ENCODE results near the gene HDAC4. TPM values are rescaled to one million over a fixed set of nuclear protein-coding genes. Genes with fewer than 3 reads are reported as not detected.

HDAC4 gene
- total RNA-seq, 1 donor from 2014 or later = 46.2 TPM

DNA sequence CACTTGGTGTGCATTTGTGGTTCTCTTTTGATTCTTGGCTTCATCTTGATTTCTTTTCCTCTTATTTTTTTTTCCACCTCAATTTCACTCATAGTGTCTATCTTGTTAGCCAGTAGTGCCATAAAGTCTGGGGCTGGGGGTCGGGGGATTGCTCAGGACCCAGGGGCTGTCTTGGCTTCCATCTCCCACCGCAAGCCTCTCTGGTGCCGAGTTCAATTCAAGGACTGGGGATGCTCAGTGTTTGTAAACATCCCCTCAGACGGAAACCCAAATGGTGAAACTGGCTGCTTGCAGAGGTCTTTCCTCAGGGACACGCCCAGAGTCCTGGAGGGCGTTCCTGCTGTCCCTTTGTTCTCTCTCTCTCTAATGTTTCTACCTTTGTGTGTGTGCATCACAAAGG is 379.6 kb downstream of the HDAC4 start:
- Mint-ChIP-seq H3K4me1 (ENCODE audit: low read depth) (peaks cover 9% of the 10 kb centered on the region), H3K27me3 (peaks cover 25% of the 10 kb centered on the region), H3K27ac (no peak overlapping the region), H3K9me3 (ENCODE audit: low read depth) (no peaks in the 10 kb centered on the region), H3K4me3 (ENCODE audit: low read depth) (no peak overlapping the region), H3K36me3 (ENCODE audit: insufficient read depth) (no peaks in the 10 kb centered on the region)
- TF ChIP-seq, protein P1, sequence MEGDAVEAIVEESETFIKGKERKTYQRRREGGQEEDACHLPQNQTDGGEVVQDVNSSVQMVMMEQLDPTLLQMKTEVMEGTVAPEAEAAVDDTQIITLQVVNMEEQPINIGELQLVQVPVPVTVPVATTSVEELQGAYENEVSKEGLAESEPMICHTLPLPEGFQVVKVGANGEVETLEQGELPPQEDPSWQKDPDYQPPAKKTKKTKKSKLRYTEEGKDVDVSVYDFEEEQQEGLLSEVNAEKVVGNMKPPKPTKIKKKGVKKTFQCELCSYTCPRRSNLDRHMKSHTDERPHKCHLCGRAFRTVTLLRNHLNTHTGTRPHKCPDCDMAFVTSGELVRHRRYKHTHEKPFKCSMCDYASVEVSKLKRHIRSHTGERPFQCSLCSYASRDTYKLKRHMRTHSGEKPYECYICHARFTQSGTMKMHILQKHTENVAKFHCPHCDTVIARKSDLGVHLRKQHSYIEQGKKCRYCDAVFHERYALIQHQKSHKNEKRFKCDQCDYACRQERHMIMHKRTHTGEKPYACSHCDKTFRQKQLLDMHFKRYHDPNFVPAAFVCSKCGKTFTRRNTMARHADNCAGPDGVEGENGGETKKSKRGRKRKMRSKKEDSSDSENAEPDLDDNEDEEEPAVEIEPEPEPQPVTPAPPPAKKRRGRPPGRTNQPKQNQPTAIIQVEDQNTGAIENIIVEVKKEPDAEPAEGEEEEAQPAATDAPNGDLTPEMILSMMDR (IDR thresholded peaks at IDR 0.05; ENCODE audit: unreplicated experiment) = no peak
- DNase-seq (ENCODE audit: low spot score, unreplicated experiment) = no peak

DNA sequence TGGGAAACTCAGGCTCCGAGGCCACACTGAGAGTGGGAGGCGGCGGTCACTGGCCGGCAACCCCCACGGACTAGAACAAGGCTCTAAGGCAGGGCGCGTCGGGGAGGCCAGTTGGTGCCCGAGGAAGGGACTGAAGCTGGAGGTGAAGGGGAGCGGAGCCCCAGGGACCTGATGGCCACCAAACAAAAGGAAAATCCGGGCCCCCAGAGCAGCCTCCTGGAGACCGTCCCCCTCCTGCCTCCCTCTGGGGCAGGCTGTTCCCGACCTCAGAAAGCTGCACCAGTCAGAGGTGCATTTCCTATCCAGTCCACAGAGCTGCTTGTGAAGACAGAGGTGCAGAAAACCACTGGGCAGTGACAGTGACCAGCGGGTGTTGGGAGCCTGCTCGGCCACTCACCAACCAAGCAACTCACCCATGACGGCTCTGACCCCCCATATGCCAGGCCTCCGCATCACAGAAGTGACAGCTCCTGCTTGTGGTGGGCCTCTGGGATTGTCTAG is 380.2 kb downstream of the HDAC4 start:
- no peaks in the 10 kb centered on the region for H3K36me3 Mint-ChIP-seq (ENCODE audit: insufficient read depth)
- no peak for DNase-seq (ENCODE audit: low spot score, unreplicated experiment)
- H3K4me1 Mint-ChIP-seq (ENCODE audit: low read depth) = peaks cover 12% of the 10 kb centered on the region
- H3K27ac Mint-ChIP-seq = no peak overlapping the region
- peaks cover 30% of the 10 kb centered on the region for H3K27me3 Mint-ChIP-seq
- no peaks in the 10 kb centered on the region for H3K9me3 Mint-ChIP-seq (ENCODE audit: low read depth)
- no peak overlapping the region for H3K4me3 Mint-ChIP-seq (ENCODE audit: low read depth)
- TF ChIP-seq, protein P1 (IDR thresholded peaks at IDR 0.05; ENCODE audit: unreplicated experiment) = no peak

DNA sequence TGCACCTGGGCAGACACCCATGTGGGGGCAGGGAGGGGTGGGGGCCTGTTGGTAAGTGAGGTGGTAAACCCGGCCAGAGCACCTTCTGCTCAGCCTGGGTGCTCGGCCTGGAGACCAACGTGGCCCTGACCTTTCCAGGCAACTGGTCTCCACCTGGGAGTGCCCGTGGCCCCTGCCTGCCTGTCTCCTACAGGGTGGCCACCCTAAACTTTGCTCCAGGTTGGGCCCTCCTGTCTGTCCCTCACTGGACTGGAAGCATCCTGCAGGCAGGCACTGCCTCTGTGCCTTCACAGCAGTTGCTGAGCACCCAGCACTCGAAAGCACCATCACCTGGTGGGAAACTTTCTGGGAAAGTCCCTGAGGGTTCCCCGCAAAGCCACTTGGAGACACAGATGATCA is 381.6 kb downstream of the HDAC4 start:
- Mint-ChIP-seq H3K9me3 (ENCODE audit: low read depth) (no peaks in the 10 kb centered on the region), H3K27me3 (peaks cover 26% of the 10 kb centered on the region)

DNA sequence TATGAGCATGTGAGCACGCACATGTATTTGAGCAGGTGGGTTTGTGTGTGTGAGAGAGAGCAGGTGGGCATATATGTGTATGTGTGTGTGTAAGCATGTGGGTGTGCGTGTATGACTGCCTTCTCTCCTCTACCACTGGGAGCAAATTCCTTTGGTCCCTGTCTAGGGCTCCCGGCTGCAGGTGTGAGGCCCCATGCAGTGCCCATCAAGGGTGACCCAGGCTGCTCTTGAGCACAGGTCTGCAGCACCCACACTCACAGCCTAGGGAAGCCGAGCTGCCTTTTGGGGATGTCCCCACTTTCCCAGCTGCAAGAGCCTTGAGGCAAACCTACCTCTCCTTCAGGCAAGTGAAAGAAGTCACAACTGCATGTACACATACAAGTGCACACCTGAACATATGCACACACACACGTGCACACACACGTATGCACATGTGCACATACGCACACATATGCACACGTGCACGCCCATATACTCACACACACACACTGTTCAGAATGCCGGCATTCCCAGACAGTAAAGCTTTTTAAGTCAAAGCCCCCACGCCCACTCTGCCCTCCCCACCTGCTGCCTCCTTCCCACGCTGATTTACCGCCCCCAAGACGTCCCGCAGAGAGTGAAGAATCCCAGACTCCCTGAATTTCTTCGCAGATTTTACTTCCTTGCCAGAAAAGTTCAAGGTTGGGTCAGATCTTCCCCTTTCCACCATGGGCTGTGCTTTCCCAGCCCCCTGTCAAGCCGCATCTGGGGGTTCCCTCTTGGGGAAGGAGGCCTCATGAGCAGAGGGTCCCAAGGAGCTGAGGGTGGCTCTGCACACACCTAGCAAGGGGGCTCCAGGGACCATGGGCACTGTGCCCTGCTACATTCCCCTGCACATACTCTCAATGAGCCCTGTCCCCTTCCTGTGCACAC is 382.3 kb downstream of the HDAC4 start:
- Mint-ChIP-seq H3K27ac (no peak overlapping the region), H3K4me1 (ENCODE audit: low read depth) (peaks cover 3% of the 10 kb centered on the region), H3K27me3 (peaks cover 26% of the 10 kb centered on the region), H3K36me3 (ENCODE audit: insufficient read depth) (no peaks in the 10 kb centered on the region), H3K9me3 (ENCODE audit: low read depth) (no peaks in the 10 kb centered on the region), H3K4me3 (ENCODE audit: low read depth) (no peak overlapping the region)
- no peak for DNase-seq (ENCODE audit: low spot score, unreplicated experiment)
- TF ChIP-seq, protein P1 (IDR thresholded peaks at IDR 0.05; ENCODE audit: unreplicated experiment) = no peak

More for the DNA sequence above, 381.6 kb downstream of the HDAC4 start:
- H3K27ac Mint-ChIP-seq = no peak overlapping the region
- H3K4me1 Mint-ChIP-seq (ENCODE audit: low read depth) = peaks cover 3% of the 10 kb centered on the region
- H3K36me3 Mint-ChIP-seq (ENCODE audit: insufficient read depth) = no peaks in the 10 kb centered on the region
- no peak overlapping the region for H3K4me3 Mint-ChIP-seq (ENCODE audit: low read depth)
- TF ChIP-seq, protein P1 (IDR thresholded peaks at IDR 0.05; ENCODE audit: unreplicated experiment) = no peak
- DNase-seq (ENCODE audit: low spot score, unreplicated experiment) = no peak

DNA sequence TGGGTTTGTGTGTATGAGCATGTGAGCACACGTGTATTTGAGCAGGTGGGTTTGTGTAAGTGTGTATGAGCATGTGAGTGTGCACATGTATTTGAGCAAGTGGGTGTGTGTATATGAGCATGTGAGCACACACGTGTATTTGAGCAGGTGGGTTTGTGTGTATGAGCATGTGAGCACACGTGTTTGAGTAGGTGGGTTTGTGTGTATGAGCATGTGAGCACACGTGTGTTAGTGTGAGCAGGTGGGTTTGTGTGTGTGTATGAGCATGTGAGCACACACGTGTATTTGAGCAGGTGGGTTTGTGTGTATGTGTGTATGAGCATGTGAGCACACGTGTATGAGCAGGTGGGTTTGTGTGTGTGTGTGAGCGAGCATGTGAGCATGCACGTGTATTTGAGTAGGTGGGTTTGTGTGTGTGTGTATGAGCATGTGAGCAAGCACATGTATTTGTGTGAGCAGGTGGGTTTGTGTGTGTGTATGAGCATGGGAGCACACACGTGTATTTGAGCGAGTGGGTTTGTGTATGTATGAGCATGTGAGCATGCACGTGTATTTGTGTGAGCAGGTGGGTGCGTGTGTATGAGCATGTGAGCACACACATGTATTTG is 383.2 kb downstream of the HDAC4 start:
- no peak overlapping the region for H3K27ac Mint-ChIP-seq

More for the DNA sequence above, 383.2 kb downstream of the HDAC4 start:
- Mint-ChIP-seq H3K4me3 (ENCODE audit: low read depth) (no peak overlapping the region), H3K36me3 (ENCODE audit: insufficient read depth) (no peaks in the 10 kb centered on the region), H3K27me3 (peaks cover 24% of the 10 kb centered on the region), H3K9me3 (ENCODE audit: low read depth) (no peaks in the 10 kb centered on the region), H3K4me1 (ENCODE audit: low read depth) (peaks cover 3% of the 10 kb centered on the region)
- no peak for DNase-seq (ENCODE audit: low spot score, unreplicated experiment)
- TF ChIP-seq, protein P1 (IDR thresholded peaks at IDR 0.05; ENCODE audit: unreplicated experiment) = no peak
